Stimulated activated CD8-positive, alpha-beta memory T cell treated with anti-CD3 and anti-CD28 coated beads, Interleukin-4, amount 100 ng/mL, for 48 hours (primary cell): ENCODE measurements around the gene ADCY7.

ENCODE experiments used
- DNase-seq: peaks from one replicate; pipeline ENCODE4 v3.0.0-alpha.2; 2020

The ADCY7 gene

DNA sequence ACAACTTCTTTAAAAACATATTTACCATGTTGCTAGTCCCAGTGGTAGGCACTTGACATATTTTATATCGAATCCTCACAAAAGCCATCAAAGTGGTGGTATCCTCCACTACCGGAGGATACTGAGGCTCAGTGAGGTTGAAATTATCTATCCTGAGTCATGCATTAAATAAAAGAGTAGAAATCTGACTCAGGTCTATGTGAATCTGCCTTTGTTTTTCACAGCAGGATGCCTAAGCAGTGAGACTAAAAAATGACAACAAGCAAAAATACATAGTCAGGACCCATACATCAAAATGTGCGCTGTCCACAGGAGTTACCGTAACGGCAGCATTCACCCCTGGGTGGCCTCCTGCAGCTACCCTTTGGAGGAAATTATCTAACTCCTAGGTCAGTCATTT lies 84.8 kb downstream of the ADCY7 start:
- no peak for DNase-seq

DNA sequence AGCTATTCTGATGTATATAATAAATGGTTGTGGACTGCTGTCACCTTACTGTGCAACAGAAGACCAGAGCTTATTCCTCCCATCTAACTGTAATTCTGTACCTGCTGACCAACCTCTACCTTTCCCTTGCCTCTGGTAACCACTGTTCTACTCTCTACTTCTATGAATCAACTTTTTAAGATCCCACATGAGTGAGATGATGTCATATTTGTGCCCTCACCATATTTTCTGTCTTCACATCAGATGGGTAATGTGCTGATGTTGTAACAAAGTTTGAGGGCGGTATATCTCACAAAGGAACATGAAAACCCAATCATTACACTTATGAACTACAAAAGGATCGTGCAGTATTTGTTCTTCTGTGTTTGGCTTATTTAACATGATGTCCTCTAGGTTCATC lies 85.6 kb downstream of the ADCY7 start:
- no peak for DNase-seq

DNA sequence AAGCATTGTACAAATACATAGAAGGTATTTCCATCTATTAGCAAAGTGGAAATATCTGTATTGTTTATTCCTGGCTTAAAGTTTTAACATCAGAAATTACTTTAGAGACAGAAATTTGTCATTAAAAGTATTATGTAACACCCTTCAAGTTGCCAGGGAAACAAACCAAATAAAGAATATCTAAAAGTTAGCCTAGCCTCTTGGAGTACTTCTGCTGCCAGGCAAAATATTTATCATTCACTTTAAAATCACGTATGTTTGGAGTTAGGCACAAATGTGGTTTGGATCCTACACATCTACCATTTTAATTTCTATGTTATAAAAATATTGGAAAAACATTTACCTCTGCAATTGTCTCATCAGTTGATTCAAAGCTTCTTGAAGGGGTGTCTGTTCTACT lies 87.7 kb downstream of the ADCY7 start:
- no peak for DNase-seq

DNA sequence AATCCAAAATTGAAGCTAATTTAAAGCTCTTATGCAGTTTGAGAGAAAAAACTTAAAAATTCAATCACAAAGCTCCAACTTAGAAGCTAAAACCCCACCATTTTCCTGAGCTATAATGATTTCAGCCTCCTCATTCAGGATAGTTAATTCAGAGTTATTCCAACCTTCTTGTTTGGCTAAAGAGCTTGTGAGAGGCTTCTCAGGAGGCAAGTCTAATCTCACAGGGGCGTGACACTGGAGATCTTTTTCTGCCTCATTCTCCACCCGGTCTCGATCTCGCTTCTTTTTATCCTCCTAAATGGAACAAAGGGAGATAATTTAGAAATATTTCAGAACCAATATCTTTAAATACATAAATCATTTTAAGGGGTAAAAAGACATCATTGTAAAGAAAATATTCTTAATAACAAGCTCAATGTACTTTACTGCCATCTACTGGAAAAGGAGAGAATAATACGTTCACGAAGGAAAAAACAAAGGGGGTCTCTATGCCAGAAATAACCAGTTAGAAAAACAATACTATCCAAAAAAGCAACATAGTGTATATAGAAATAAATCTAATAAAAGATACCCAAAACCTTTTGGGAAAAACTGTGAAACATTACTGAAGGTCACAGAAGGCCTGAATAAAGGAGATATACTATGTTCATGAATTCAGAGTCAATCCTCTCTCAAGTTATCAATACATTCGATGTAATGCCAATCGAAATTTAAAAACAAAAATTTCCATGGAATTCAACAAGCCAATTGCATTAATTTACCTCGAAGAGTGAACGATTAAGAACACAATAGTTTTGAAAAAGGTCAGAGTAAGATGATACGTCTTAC lies 88.5 kb downstream of the ADCY7 start:
- DNase-seq = no peak

DNA sequence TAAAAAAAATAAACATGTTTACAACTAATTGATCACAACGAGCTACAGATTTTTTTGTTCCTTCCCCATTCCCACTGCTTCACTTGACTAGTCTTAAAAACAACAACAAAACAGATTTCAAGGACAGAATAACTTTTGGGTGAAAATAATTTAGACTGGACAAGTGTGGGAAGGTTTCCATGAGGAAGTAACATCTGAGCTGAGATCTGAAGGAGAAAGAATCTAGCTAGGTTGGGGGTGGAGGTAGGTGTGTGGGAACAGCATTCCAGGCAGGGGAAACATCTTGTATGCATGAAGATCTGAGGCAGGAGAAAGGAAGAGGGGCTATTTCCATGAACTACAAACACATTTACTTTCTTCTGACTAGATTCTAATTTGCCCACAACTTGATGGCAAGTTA lies 93.3 kb downstream of the ADCY7 start:
- DNase-seq = no peak

DNA sequence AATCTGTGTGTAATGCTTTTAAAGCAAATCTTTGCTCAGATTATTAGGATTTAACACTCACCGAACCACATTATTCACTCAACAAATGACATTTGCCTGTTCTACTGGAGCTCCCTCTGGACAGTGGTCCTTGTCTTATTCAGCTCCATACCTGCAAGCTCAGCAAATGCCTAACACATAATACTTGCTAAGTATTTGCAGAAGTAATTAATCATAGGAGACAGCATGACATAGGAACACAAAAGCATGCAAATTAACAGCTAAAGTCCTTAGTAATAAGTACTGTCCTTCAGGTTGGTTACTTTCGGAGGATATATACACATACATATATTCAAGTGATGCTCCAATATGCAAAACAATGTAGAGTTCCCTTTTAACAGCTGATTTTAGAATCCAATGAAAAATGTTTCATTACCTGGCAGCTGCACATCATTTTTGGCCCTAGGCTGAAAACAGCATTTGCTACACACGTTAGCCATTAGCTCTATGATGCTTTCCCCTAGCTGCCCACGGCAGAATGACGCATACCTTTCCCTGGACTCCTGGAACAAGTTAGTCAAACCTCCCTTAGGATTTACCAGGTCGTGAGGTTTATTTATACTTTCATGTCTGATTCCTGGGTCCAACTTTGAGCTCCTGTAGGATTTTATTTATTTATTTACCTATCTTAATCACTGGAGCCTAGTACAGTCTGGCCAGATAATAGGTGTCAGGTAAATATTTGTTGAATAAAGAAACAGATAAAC lies 93.9 kb downstream of the ADCY7 start:
- DNase-seq = no peak

DNA sequence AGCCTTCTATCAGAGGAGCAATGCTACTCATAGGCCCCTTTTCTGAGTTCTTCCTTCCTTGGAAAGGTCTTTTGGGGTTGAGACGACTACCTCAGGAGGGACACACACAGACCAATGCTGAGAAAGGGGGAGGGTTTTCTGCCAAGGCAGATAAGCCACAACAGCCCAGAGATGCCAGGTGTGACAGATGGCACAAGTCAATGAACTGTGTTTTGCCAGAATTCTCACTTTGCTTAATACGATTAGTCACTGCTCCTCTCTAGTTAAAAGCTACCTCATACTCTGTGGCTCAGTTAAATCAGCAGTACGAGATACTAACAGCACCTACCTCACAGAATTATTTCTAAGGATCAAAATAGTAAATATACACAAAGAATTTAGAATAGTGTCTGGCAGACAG lies 94.4 kb downstream of the ADCY7 start:
- DNase-seq = no peak

DNA sequence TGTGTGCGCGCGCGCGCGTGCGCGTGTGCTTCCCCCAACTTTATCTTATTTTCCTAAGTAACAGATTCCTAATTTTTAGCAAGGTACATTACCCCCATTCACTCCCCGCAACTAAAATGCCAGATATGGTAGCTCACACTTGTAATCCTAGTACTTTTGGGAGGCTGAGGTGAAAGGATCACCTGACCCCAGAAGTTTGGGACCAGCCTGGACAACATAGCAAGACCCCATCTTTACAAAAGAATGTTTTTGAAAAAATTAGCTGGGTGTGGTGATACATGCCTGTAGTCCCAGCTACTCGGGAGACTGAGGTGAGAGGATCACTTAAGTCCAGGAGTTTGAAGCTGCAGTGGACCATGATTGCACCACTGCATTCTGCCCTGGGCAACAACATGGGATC lies 97.3 kb downstream of the ADCY7 start:
- no peak for DNase-seq

DNA sequence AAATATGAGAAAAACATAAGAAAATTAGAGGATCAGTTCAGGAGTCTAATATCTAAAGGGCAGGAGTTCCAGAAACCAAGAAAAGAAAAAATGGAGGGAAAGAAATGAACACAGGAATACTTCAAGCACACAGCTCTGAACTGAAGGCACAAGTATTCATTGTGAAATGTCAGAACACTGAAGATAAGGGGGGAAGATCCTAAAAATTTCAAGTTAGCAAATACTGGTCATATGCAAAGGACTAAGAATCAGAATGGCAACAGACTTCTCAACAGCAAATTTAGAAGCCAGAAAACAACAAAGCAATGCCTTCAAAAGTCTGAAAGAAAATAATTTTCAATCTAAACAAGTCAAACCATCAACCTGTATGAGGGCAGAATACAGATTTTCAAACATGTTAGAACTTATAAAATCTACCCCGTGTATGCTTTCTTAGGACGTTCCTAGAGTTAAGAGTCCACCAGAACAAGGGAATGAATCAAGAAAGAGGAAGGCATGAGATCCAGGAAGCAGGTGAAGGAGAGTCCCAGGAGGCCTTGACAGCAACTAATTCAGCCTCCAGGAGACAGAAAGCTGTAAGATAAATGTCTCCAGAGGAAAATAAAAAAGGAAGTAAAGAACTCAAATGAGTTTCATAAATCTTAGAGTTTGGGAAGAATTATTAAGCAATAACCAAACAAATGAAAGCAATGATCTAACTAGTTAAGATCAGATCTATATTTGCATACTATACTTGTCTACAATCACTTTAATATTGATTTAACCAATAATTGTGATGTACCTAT lies 99.6 kb downstream of the ADCY7 start:
- no peak for DNase-seq
